Non-pigmented ciliary epithelial cell (primary cell): ENCODE data around the gene AMBP.
"Not testable (repeated sequence)": the region's sequence is repeated elsewhere in the genome, so short reads cannot be mapped to it uniquely, and the experiment has no call there.

Experiments used
- DNase-seq: peaks from one replicate; pipeline ENCODE4 v3.0.0-alpha.2; 2010; ENCODE audit warnings: low read depth

Gene AMBP

GRCh38 chr9:114050646-114051045, 27.5 kb downstream of the AMBP start:
- DNase-seq = no peak

GRCh38 chr9:114050226-114050568, 27.9 kb downstream of the AMBP start:
- DNase-seq = no peak

GRCh38 chr9:114049441-114050225, 28.5 kb downstream of the AMBP start:
- no peak for DNase-seq

- DNase-seq = no peak
Observed at GRCh38 chr9:114048533-114049415, 29.3 kb downstream of the AMBP start.

- DNase-seq = no peak
Observed at GRCh38 chr9:114047717-114048116, 30.4 kb downstream of the AMBP start.

- no peak for DNase-seq
Observed at GRCh38 chr9:114046875-114047274, 31.2 kb downstream of the AMBP start.

- DNase-seq = no peak
Observed at GRCh38 chr9:114046237-114046755, 31.8 kb downstream of the AMBP start.

- not testable (repeated sequence) for DNase-seq
Observed at GRCh38 chr9:114043660-114044059, 34.4 kb downstream of the AMBP start.

GRCh38 chr9:114039484-114039883, 38.6 kb downstream of the AMBP start:
- no peak for DNase-seq

GRCh38 chr9:114038724-114039313, 39.3 kb downstream of the AMBP start:
- DNase-seq = no peak

- DNase-seq = no peak
Observed at GRCh38 chr9:114037961-114038723, 40.0 kb downstream of the AMBP start.

- no peak for DNase-seq
Observed at GRCh38 chr9:114037249-114037648, 40.9 kb downstream of the AMBP start.

GRCh38 chr9:114035845-114036801, 42.0 kb downstream of the AMBP start:
- DNase-seq = no peak

GRCh38 chr9:114035221-114035844, 42.8 kb downstream of the AMBP start:
- DNase-seq = no peak

GRCh38 chr9:114034661-114035062, 43.4 kb downstream of the AMBP start:
- no peak for DNase-seq

GRCh38 chr9:114034196-114034595, 43.9 kb downstream of the AMBP start:
- DNase-seq = no peak

GRCh38 chr9:114033397-114034103, 44.5 kb downstream of the AMBP start:
- DNase-seq = no peak

GRCh38 chr9:114031948-114032840, 45.9 kb downstream of the AMBP start:
- DNase-seq = no peak
